ENCODE measurements around the gene ALOX12B. TPM values are rescaled to one million over a fixed set of nuclear protein-coding genes. Genes with fewer than 3 reads are reported as not detected.
"Not testable (repeated sequence)": the region's sequence is repeated elsewhere in the genome, so short reads cannot be mapped to it uniquely, and the experiment has no call there.

ALOX12B gene
- total RNA-seq, 2 experiments from 2014 or later = 0.27 to 0.31 TPM

- peaks cover 48% of the 10 kb centered on the region for H3K27me3 Mint-ChIP-seq
- H3K4me3 Mint-ChIP-seq = no peak overlapping the region
- no peak for DNase-seq
- ChIA-PET CTCF (no interaction called here), POLR2A (no interaction called here)
- no peaks in the 10 kb centered on the region for H3K9me3 Mint-ChIP-seq
- no peak overlapping the region for H3K27ac Mint-ChIP-seq
- H3K4me1 Mint-ChIP-seq = no peaks in the 10 kb centered on the region
- no peaks in the 10 kb centered on the region for H3K36me3 Mint-ChIP-seq (ENCODE audit: low read depth)
Observed at GRCh38 chr17:8066841-8067775, 20.4 kb downstream of the ALOX12B start.

GRCh38 chr17:8064561-8065019 lies 22.9 kb downstream of the ALOX12B start:
- Mint-ChIP-seq H3K27me3 (peaks cover 52% of the 10 kb centered on the region), H3K36me3 (ENCODE audit: low read depth) (no peaks in the 10 kb centered on the region), H3K27ac (no peak overlapping the region), H3K4me1 (peaks cover 1% of the 10 kb centered on the region), H3K9me3 (no peaks in the 10 kb centered on the region), H3K4me3 (no peak overlapping the region)
- no peak for DNase-seq
- POLR2A ChIA-PET = no interaction called here
- CTCF ChIA-PET = interaction anchor here (1.2 kb wide), 1 partner anchor 9 kb away, joined by 4 read pairs; no protein-coding TSS in a partner anchor

GRCh38 chr17:8063761-8064534 lies 23.6 kb downstream of the ALOX12B start:
- Mint-ChIP-seq H3K36me3 (ENCODE audit: low read depth) (no peaks in the 10 kb centered on the region), H3K27me3 (peaks cover 53% of the 10 kb centered on the region), H3K4me3 (no peak overlapping the region), H3K4me1 (peaks cover 1% of the 10 kb centered on the region), H3K27ac (no peak overlapping the region), H3K9me3 (no peaks in the 10 kb centered on the region)
- no peak for DNase-seq
- POLR2A ChIA-PET = no interaction called here
- CTCF ChIA-PET = interaction anchor here (1.2 kb wide), 1 partner anchor 10 kb away, joined by 4 read pairs; no protein-coding TSS in a partner anchor

DNA sequence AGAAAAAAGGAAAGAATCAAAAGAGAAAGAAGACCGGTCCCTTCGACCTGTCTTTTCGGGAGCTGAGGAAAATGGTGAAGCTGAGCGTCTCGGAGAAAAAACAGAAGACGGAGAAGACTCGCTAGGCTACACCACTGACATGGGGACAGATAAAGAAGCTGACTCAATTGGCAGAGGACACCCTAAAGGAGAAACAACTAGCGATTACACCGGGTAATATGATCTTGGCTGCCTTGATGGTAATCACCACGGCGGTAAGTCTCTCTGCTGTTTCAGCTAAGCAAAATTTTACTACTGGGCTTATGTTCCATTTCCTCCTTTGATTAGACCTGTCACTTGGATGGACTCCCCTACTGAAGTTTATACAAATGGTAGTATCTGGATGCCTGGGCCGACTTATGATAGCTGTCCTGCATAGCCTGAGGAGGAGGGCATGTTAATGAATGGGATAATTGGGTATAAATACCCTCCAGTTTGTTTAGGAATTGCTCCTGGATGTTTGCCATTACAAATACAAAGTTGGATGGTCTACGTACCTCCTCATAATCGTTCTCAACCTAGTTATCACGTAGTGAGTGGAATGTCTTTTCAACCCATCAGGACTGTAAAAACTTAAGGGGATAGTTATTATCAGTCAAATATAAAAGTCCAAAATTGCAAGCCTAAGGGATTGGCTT lies 24.6 kb downstream of the ALOX12B start:
- CTCF ChIA-PET = interaction anchor here (1.1 to 3.6 kb wide), 4 partner anchors 8 to 31 kb away, joined by 3 to 28 read pairs (median 5); no protein-coding TSS in a partner anchor
- Mint-ChIP-seq H3K4me1 (peaks cover 1% of the 10 kb centered on the region), H3K27ac (no peak overlapping the region), H3K9me3 (no peaks in the 10 kb centered on the region), H3K4me3 (no peak overlapping the region), H3K36me3 (ENCODE audit: low read depth) (no peaks in the 10 kb centered on the region), H3K27me3 (peaks cover 56% of the 10 kb centered on the region)
- no peak for DNase-seq
- POLR2A ChIA-PET = no interaction called here

DNA sequence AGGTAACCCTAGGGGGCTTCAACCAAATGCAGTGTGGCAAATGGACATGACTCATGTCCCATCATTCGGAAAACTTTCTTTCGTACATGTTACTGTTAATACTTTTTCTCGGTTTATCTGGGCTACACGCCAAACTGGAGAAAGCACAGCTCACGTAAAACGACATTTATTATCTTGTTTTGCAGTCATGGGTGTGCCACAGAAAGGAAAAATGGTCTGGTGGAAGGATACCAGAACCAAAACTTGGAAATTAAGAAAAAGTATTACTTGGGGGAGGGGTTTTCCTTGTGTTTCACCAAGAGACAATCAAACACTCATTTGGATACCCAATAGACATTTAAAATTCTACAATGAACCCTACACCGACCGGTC lies 25.1 kb downstream of the ALOX12B start:
- POLR2A ChIA-PET = no interaction called here
- peaks cover 5% of the 10 kb centered on the region for H3K4me1 Mint-ChIP-seq
- H3K27ac Mint-ChIP-seq = no peak overlapping the region
- no peak overlapping the region for H3K4me3 Mint-ChIP-seq
- peaks cover 60% of the 10 kb centered on the region for H3K27me3 Mint-ChIP-seq
- no peaks in the 10 kb centered on the region for H3K9me3 Mint-ChIP-seq
- CTCF ChIA-PET = interaction anchor here (0.6 to 3.6 kb wide), 5 partner anchors 8 to 287 kb away, joined by 3 to 28 read pairs (median 4); no protein-coding TSS in a partner anchor
- DNase-seq = no peak
- no peaks in the 10 kb centered on the region for H3K36me3 Mint-ChIP-seq (ENCODE audit: low read depth)

- H3K4me1 Mint-ChIP-seq = peaks cover 10% of the 10 kb centered on the region
- CTCF ChIA-PET = interaction anchor here (0.6 to 3.6 kb wide), 8 partner anchors 9 to 288 kb away, joined by 3 to 28 read pairs (median 5); no protein-coding TSS in a partner anchor
- DNase-seq; H3K9me3 Mint-ChIP-seq; H3K36me3 Mint-ChIP-seq (ENCODE audit: low read depth); H3K27ac Mint-ChIP-seq; POLR2A ChIA-PET; H3K4me3 Mint-ChIP-seq: not testable (repeated sequence)
- H3K27me3 Mint-ChIP-seq = peaks cover 66% of the 10 kb centered on the region
Observed at GRCh38 chr17:8061851-8062250, 25.7 kb downstream of the ALOX12B start.

- Mint-ChIP-seq H3K27ac (no peak overlapping the region), H3K4me1 (peaks cover 25% of the 10 kb centered on the region), H3K9me3 (no peaks in the 10 kb centered on the region), H3K4me3 (no peak overlapping the region), H3K27me3 (peaks cover 76% of the 10 kb centered on the region), H3K36me3 (ENCODE audit: low read depth) (no peaks in the 10 kb centered on the region)
- CTCF ChIA-PET = interaction anchor here (0.6 to 3.6 kb wide), 23 partner anchors 9 to 833 kb away, joined by 3 to 28 read pairs (median 4); partner anchors contain the start of gene RNF227
- DNase-seq = peak; percentile 75
- POLR2A ChIA-PET = no interaction called here
Observed at GRCh38 chr17:8060274-8060673, 27.2 kb downstream of the ALOX12B start.

DNA sequence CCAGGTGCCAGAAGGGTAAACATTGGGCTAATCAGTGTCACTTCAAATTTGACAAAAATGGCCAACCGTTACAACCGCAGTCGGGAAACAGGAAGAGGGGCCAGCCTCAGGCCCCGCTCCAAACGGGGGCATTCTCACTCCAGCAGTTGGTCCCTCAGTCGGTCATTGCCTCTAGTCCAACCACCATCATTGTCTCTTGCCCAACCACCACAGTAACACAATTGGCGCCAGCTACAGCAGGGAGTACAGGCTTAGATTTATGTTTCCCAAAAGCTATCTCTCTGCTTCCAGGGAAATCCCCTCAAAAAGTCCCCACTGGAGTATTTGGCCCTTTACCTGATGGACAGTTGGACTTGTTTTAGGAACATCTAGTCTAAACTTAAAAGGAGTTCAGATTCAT lies 28.4 kb downstream of the ALOX12B start:
- Mint-ChIP-seq H3K27ac (no peak overlapping the region), H3K27me3 (peaks cover 71% of the 10 kb centered on the region), H3K4me3 (no peak overlapping the region), H3K36me3 (ENCODE audit: low read depth) (no peaks in the 10 kb centered on the region), H3K9me3 (no peaks in the 10 kb centered on the region), H3K4me1 (peaks cover 25% of the 10 kb centered on the region)
- POLR2A ChIA-PET = no interaction called here
- no peak for DNase-seq
- CTCF ChIA-PET = interaction anchor here (0.7 to 3.0 kb wide), 7 partner anchors 10 to 267 kb away, joined by 4 to 21 read pairs (median 7); no protein-coding TSS in a partner anchor

- ChIA-PET CTCF (interaction anchor here (0.6 to 3.6 kb wide), 9 partner anchors 12 to 222 kb away, joined by 3 to 13 read pairs (median 4); partner anchors contain the start of gene GUCY2D), POLR2A (no interaction called here)
- no peak overlapping the region for H3K27ac Mint-ChIP-seq
- no peak overlapping the region for H3K4me3 Mint-ChIP-seq
- DNase-seq = peak; percentile 66
- H3K36me3 Mint-ChIP-seq (ENCODE audit: low read depth) = no peaks in the 10 kb centered on the region
- H3K27me3 Mint-ChIP-seq = peaks cover 61% of the 10 kb centered on the region
- peaks cover 25% of the 10 kb centered on the region for H3K4me1 Mint-ChIP-seq
- H3K9me3 Mint-ChIP-seq = no peaks in the 10 kb centered on the region
Observed at GRCh38 chr17:8057691-8058114, 29.8 kb downstream of the ALOX12B start.

- DNase-seq = no peak
- H3K36me3 Mint-ChIP-seq (ENCODE audit: low read depth) = no peaks in the 10 kb centered on the region
- ChIA-PET CTCF (interaction anchor here (0.6 to 3.6 kb wide), 10 partner anchors 11 to 221 kb away, joined by 3 to 13 read pairs (median 3); partner anchors contain the start of gene GUCY2D), POLR2A (no interaction called here)
- H3K27me3 Mint-ChIP-seq = peaks cover 55% of the 10 kb centered on the region
- H3K4me3 Mint-ChIP-seq = no peak overlapping the region
- H3K9me3 Mint-ChIP-seq = no peaks in the 10 kb centered on the region
- peaks cover 25% of the 10 kb centered on the region for H3K4me1 Mint-ChIP-seq
- no peak overlapping the region for H3K27ac Mint-ChIP-seq
Observed at GRCh38 chr17:8056976-8057625, 30.4 kb downstream of the ALOX12B start.

GRCh38 chr17:8056232-8056975 lies 31.1 kb downstream of the ALOX12B start:
- DNase-seq = peak; percentile 51
- no peaks in the 10 kb centered on the region for H3K36me3 Mint-ChIP-seq (ENCODE audit: low read depth)
- H3K27me3 Mint-ChIP-seq = peaks cover 48% of the 10 kb centered on the region
- H3K27ac Mint-ChIP-seq = no peak overlapping the region
- ChIA-PET CTCF (interaction anchor here (0.6 to 3.6 kb wide), 7 partner anchors 10 to 212 kb away, joined by 3 to 13 read pairs (median 3); no protein-coding TSS in a partner anchor), POLR2A (no interaction called here)
- no peaks in the 10 kb centered on the region for H3K9me3 Mint-ChIP-seq
- H3K4me3 Mint-ChIP-seq = no peak overlapping the region
- peaks cover 25% of the 10 kb centered on the region for H3K4me1 Mint-ChIP-seq
